Keratinocyte (primary cell): Measurements from ENCODE around the gene RAB37. TPM values are rescaled to one million over a fixed set of nuclear protein-coding genes. Genes with fewer than 3 reads are reported as not detected.

ENCODE experiments used
- DNase-seq: peaks from one replicate; pipeline ENCODE4 v3.0.0-alpha.2; 2011; ENCODE audit warnings: low read depth, missing footprints, low spot score
- FAIRE-seq: peaks from 2 replicates; lab custom pipeline; 2011; peaks lifted over from hg19 to GRCh38; lab: Jason Lieb, UNC
- H2AFZ ChIP-seq: 2 replicates; pipeline ENCODE4 v1.6.0; 2012; ENCODE audit warnings: low read length, control low read depth, inconsistent platforms; ENCODE audit not compliant: control insufficient read depth
- H3K27ac ChIP-seq: 2 replicates; pipeline ENCODE4 v1.5.1; 2011; ENCODE audit warnings: low read length; ENCODE audit not compliant: control insufficient read depth, insufficient read depth
- H3K27me3 ChIP-seq: 3 replicates; pipeline ENCODE4 v1.6.0; 2011; ENCODE audit warnings: low read length; ENCODE audit not compliant: control insufficient read depth, insufficient read depth; ENCODE audit errors: extremely low read depth
- H3K36me3 ChIP-seq, 2 experiments: 2 replicates in 1 of 2; 3 replicates in 1 of 2; pipeline ENCODE4 v1.5.1; 2011; ENCODE audit warnings: low read length in 2 of 2, mild to moderate bottlenecking in 1 of 2; ENCODE audit not compliant: control insufficient read depth in 2 of 2, insufficient read depth in 2 of 2; ENCODE audit errors: extremely low read depth in 1 of 2
- H3K4me1 ChIP-seq: 3 replicates; pipeline ENCODE4 v1.5.1; 2011; ENCODE audit warnings: low read length; ENCODE audit not compliant: control insufficient read depth, insufficient read depth; ENCODE audit errors: extremely low read depth
- H3K4me2 ChIP-seq: 3 replicates; pipeline ENCODE4 v1.6.0; 2011; ENCODE audit warnings: low read depth, low read length; ENCODE audit not compliant: control insufficient read depth, insufficient read depth; ENCODE audit errors: extremely low read depth
- H3K4me3 ChIP-seq, 3 experiments: fragments of 200-600 bp in 1 of 3; sonication (generic) in 1 of 3; 2 replicates in 2 of 3; 3 replicates in 1 of 3; pipeline ENCODE4 v1.5.1; 2011 to 2016; ENCODE audit warnings: low read length in 3 of 3, mild to moderate bottlenecking in 3 of 3, control low read depth in 2 of 3, inconsistent platforms in 1 of 3, low read depth in 1 of 3, mixed read lengths in 1 of 3, mixed run types in 1 of 3, moderate library complexity in 1 of 3; ENCODE audit not compliant: control insufficient read depth in 2 of 3, insufficient read depth in 2 of 3; ENCODE audit errors: extremely low read depth in 1 of 3
- H3K79me2 ChIP-seq: 2 replicates; pipeline ENCODE4 v1.6.0; 2012; ENCODE audit warnings: low read length; ENCODE audit not compliant: control insufficient read depth, insufficient read depth
- H3K9ac ChIP-seq: 3 replicates; pipeline ENCODE4 v1.6.0; 2011; ENCODE audit warnings: low read length; ENCODE audit not compliant: control insufficient read depth, insufficient read depth; ENCODE audit errors: extremely low read depth
- H3K9me1 ChIP-seq: 3 replicates; pipeline ENCODE4 v1.6.0; 2011; ENCODE audit warnings: low read length; ENCODE audit not compliant: control insufficient read depth, insufficient read depth; ENCODE audit errors: extremely low read depth
- H3K9me3 ChIP-seq: 2 replicates; pipeline ENCODE4 v1.5.1; 2012; ENCODE audit warnings: low read depth, low read length; ENCODE audit not compliant: control insufficient read depth
- H4K20me1 ChIP-seq: 3 replicates; pipeline ENCODE4 v1.6.0; 2011; ENCODE audit warnings: low read length; ENCODE audit not compliant: control insufficient read depth, insufficient read depth; ENCODE audit errors: extremely low read depth
- EZH2 ChIP-seq: IDR thresholded peaks from one replicate; pipeline ENCODE4 v1.6.1; 2012; ENCODE audit warnings: inconsistent platforms, mild to moderate bottlenecking, low read length, moderate library complexity
- dilution Hi-C: fragments of 300-500 bp; cut with MboI; formaldehyde crosslinking; loops from one replicate; pipeline ENCODE4 v1.7.0; 2020; ENCODE audit warnings: low sequenced_read_pairs; ENCODE audit not compliant: extremely low pct_ligation_motif_present
- polyA plus RNA-seq, 5 experiments: library from polyadenylated mRNA; depleted of rRNA in 3 of 5; stranded (reverse) in 3 of 5; stranded (forward) in 1 of 5; unstranded in 1 of 5; fragments of >200 nt; gene quantifications; 1 replicate in 1 of 5; 2 replicates in 3 of 5; 3 replicates in 1 of 5; pipeline versions ENCODE4 v1.2.1 to v1.2.3, GENCODE V29; 2011 to 2012; ENCODE audit warnings: missing spikeins in 2 of 5, low read depth in 1 of 5, low replicate concordance in 1 of 5
- TF ChIP-seq, protein P1 (sequence below), 3 experiments: IDR thresholded peaks in 1 of 3; conservative IDR thresholded peaks in 1 of 3; optimal IDR thresholded peaks in 1 of 3; 2 replicates in 2 of 3; 3 replicates in 1 of 3; pipeline versions ENCODE3 to v1.5.1; 2011; ENCODE audit warnings: low read length in 3 of 3, mild to moderate bottlenecking in 3 of 3, moderate library complexity in 2 of 3, control low read depth in 1 of 3, inconsistent platforms in 1 of 3; ENCODE audit not compliant: insufficient read depth in 2 of 3; ENCODE audit errors: extremely low read depth in 1 of 3

The RAB37 gene
- polyA plus RNA-seq, 1 donor (not counting 4 experiments of a cell fraction or from before 2014, with no cell fraction given) = 0.03 TPM

DNA sequence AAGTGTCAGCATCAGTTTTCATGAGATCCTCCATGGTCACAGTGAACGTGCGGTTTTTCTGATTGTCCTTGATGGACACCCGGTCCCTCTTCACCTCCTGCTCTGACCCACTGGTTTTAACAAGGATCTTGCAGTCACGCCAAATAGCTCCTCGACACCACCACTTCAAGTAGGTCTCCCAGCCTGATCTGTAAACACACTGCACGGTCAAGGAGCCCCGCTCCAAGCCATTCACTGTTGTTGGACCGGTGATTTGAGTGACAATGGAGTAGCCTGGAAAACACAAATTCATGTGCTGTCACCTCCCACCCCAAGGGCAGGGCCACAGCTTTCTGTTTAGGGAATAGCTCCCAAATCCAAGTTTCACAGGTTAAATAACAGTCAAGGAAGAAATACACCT, 32.5 kb upstream of the RAB37 start:
- dilution Hi-C loops = no loop called here
- no peaks in the 10 kb centered on the region for H3K4me1 ChIP-seq
- FAIRE-seq (no peak), DNase-seq (no peak)
- TF ChIP-seq, protein P1, sequence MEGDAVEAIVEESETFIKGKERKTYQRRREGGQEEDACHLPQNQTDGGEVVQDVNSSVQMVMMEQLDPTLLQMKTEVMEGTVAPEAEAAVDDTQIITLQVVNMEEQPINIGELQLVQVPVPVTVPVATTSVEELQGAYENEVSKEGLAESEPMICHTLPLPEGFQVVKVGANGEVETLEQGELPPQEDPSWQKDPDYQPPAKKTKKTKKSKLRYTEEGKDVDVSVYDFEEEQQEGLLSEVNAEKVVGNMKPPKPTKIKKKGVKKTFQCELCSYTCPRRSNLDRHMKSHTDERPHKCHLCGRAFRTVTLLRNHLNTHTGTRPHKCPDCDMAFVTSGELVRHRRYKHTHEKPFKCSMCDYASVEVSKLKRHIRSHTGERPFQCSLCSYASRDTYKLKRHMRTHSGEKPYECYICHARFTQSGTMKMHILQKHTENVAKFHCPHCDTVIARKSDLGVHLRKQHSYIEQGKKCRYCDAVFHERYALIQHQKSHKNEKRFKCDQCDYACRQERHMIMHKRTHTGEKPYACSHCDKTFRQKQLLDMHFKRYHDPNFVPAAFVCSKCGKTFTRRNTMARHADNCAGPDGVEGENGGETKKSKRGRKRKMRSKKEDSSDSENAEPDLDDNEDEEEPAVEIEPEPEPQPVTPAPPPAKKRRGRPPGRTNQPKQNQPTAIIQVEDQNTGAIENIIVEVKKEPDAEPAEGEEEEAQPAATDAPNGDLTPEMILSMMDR (optimal IDR thresholded peaks at IDR 0.05 in 1 of 3, IDR thresholded peaks at IDR 0.05 in 1 of 3, conservative IDR thresholded peaks at IDR 0.05 in 1 of 3; ENCODE audit: extremely low read depth in 1 of 3, insufficient read depth in 2 of 3, low read length in 3 of 3) = no peak
- TF ChIP-seq EZH2 = no peak
- H2AFZ ChIP-seq = no peak overlapping the region
- no peak overlapping the region for H3K4me3 ChIP-seq
- H4K20me1 ChIP-seq = no peaks in the 10 kb centered on the region
- H3K27me3 ChIP-seq = no peaks in the 10 kb centered on the region
- no peaks in the 10 kb centered on the region for H3K79me2 ChIP-seq
- H3K9me1 ChIP-seq = no peaks in the 10 kb centered on the region
- no peaks in the 10 kb centered on the region for H3K9me3 ChIP-seq
- no peak overlapping the region for H3K27ac ChIP-seq
- H3K4me2 ChIP-seq = no peak overlapping the region
- no peaks in the 10 kb centered on the region for H3K36me3 ChIP-seq
- no peak overlapping the region for H3K9ac ChIP-seq

DNA sequence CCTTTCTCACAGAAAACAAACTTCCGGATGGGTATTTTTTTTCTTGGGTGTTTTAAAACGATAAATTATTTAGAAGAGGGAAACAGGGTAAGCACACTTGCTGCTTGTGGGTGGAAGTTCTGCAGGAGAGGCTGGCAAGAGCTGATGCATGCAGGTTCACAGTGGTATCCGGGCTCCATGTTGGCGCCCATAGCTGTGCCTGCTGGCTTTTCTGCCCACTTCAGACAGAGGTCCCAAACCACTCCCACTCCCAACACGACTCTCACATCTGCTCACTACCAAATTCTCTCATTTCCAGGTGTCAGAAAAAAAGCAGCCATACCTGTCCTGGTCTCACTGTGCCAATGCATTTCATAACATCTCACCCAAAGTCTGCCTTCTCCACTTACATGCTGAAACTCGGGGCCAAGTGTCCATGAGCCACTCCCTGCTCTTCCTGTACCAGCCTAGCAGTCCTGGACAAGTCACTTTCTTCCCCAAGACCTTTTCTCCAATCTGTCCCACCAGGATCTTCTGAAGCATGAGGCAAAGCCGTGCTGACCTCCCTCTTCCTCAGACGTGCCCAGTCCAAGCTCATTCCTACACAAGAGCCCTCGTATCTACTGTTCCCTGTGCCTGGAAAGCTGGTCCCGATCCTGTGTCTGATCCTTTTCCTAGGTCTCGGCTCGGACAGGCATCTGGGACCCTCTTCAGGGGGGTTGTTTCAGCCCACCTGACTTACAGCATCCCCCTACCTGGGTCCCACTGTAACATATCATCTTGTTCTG, 25.8 kb upstream of the RAB37 start:
- Histone ChIP-seq H3K79me2 (no peaks in the 10 kb centered on the region), H3K36me3 (no peaks in the 10 kb centered on the region), H3K27me3 (peaks cover 9% of the 10 kb centered on the region), H3K4me1 (no peaks in the 10 kb centered on the region), H2AFZ (no peak overlapping the region), H3K9ac (no peak overlapping the region), H3K9me1 (no peaks in the 10 kb centered on the region), H3K27ac (no peak overlapping the region), H3K4me2 (no peak overlapping the region), H4K20me1 (no peaks in the 10 kb centered on the region), H3K9me3 (no peaks in the 10 kb centered on the region), H3K4me3 (no peak overlapping the region)
- no peak for TF ChIP-seq EZH2
- TF ChIP-seq, protein P1 (optimal IDR thresholded peaks at IDR 0.05 in 1 of 3, IDR thresholded peaks at IDR 0.05 in 1 of 3, conservative IDR thresholded peaks at IDR 0.05 in 1 of 3; ENCODE audit: extremely low read depth in 1 of 3, insufficient read depth in 2 of 3, low read length in 3 of 3) = no peak
- no peak for DNase-seq
- dilution Hi-C loops = no loop called here
- no peak for FAIRE-seq
